Breast epithelium (tissue), 4 donors: ENCODE data around the gene PADI6. TPM values are rescaled to one million over a fixed set of nuclear protein-coding genes. Genes with fewer than 3 reads are reported as not detected.
"Not testable (repeated sequence)": the region's sequence is repeated elsewhere in the genome, so short reads cannot be mapped to it uniquely, and the experiment has no call there.

Experiments used
- DNase-seq, 2 donors: peaks; one replicate each; pipeline ENCODE4 v3.0.0-alpha.2; 2019; ENCODE audit warnings: low spot score in 2 of 2
- H3K27ac ChIP-seq, 2 donors: fragments of 200-600 bp; sonication (generic) in 1 of 2; one replicate each; pipeline ENCODE4 v1.5.1; 2016 to 2019; ENCODE audit warnings: mild to moderate bottlenecking in 1 of 2
- H3K27me3 ChIP-seq, 2 donors: fragments of 200-600 bp; sonication (generic) in 1 of 2; one replicate each; pipeline versions ENCODE4 v1.5.1 to v1.6.0; 2017 to 2019; ENCODE audit warnings: control low read depth in 1 of 2, mild to moderate bottlenecking in 1 of 2
- H3K36me3 ChIP-seq: fragments of 200-600 bp; one replicate; pipeline ENCODE4 v1.5.1; 2019
- H3K4me1 ChIP-seq, 2 donors: fragments of 200-600 bp; sonication (generic); one replicate each; pipeline ENCODE4 v1.5.1; 2016 to 2019; ENCODE audit warnings: control low read depth in 1 of 2
- H3K4me3 ChIP-seq, 3 donors: fragments of 200-600 bp; sonication (generic); 1 replicate in 2 of 3; 2 replicates in 1 of 3; pipeline ENCODE4 v1.5.1; 2016 to 2019; ENCODE audit warnings: mild to moderate bottlenecking in 3 of 3, moderate library complexity in 2 of 3
- H3K9me3 ChIP-seq, 2 donors: fragments of 200-600 bp; sonication (generic) in 1 of 2; one replicate each; pipeline ENCODE4 v1.5.1; 2016 to 2019; ENCODE audit warnings: control low read depth in 1 of 2
- CTCF ChIP-seq, 3 donors: fragments of 450-650 bp; IDR thresholded peaks; one replicate each; pipeline ENCODE4 v1.5.1; 2016 to 2017; ENCODE audit warnings: antibody characterized with exemption in 3 of 3, mild to moderate bottlenecking in 3 of 3, moderate library complexity in 3 of 3
- POLR2A ChIP-seq: fragments of 450-650 bp; IDR thresholded peaks from one replicate; pipeline ENCODE4 v1.6.1; 2016; ENCODE audit warnings: antibody characterized with exemption, mild to moderate bottlenecking, moderate library complexity
- POLR2AphosphoS5 ChIP-seq, 3 donors: sonication (generic); formaldehyde crosslinking; IDR thresholded peaks; one replicate each; pipeline ENCODE4 v1.6.1; 2017; ENCODE audit warnings: antibody characterized with exemption in 3 of 3
- intact Hi-C: fragments of 100-400 bp; cut with DNase I; formaldehyde crosslinking; loops from one replicate; pipeline ENCODE4 v1.15.1; 2023; ENCODE audit warnings: low total_unique reads
- total RNA-seq, 3 donors: library from RNA; depleted of rRNA; stranded (reverse); fragments of >200 nt; gene quantifications; one replicate each; pipeline ENCODE4 v1.1.0, GENCODE V29; 2016

The PADI6 gene
- total RNA-seq, 3 donors from 2014 or later: not detected

- H3K4me3 ChIP-seq: no peak overlapping the region
- no peak for TF ChIP-seq CTCF (IDR thresholded peaks at IDR 0.05)
- no peak for TF ChIP-seq POLR2AphosphoS5 (IDR thresholded peaks at IDR 0.05)
- TF ChIP-seq POLR2A: no peak
- peaks cover 0 to 6% of the 10 kb centered on the region in 2 donors for H3K4me1 ChIP-seq
- H3K9me3 ChIP-seq: no peaks in the 10 kb centered on the region
- DNase-seq: no peak
- H3K27me3 ChIP-seq: no peaks in the 10 kb centered on the region
- no peaks in the 10 kb centered on the region for H3K36me3 ChIP-seq
- H3K27ac ChIP-seq: no peak overlapping the region
- intact Hi-C loops: no loop called here
Observed at GRCh38 chr1:17404034-17404684, 32.2 kb downstream of the PADI6 start.

- TF ChIP-seq CTCF (IDR thresholded peaks at IDR 0.05) (no peak), POLR2AphosphoS5 (IDR thresholded peaks at IDR 0.05) (no peak), POLR2A (no peak)
- Histone ChIP-seq H3K4me3 (no peak overlapping the region), H3K4me1 (peaks cover 0 to 6% of the 10 kb centered on the region in 2 donors), H3K27me3 (no peaks in the 10 kb centered on the region), H3K9me3 (no peaks in the 10 kb centered on the region), H3K36me3 (no peaks in the 10 kb centered on the region), H3K27ac (no peak overlapping the region)
- intact Hi-C loops: no loop called here
- DNase-seq: no peak
Observed at GRCh38 chr1:17404820-17405219, 32.8 kb downstream of the PADI6 start.

- H3K4me1 ChIP-seq: peaks cover 0 to 6% of the 10 kb centered on the region in 2 donors
- no peaks in the 10 kb centered on the region for H3K27me3 ChIP-seq
- no peak overlapping the region for H3K27ac ChIP-seq
- intact Hi-C loops: no loop called here
- peak; percentile 35 to 76 (median 62) for TF ChIP-seq CTCF (IDR thresholded peaks at IDR 0.05)
- no peak for TF ChIP-seq POLR2A
- H3K9me3 ChIP-seq: no peaks in the 10 kb centered on the region
- DNase-seq: peak; percentile 43 to 78
- H3K36me3 ChIP-seq: no peaks in the 10 kb centered on the region
- H3K4me3 ChIP-seq: no peak overlapping the region
Observed at GRCh38 chr1:17405898-17406759, 34.1 kb downstream of the PADI6 start.

GRCh38 chr1:17406760-17407475 lies 34.9 kb downstream of the PADI6 start:
- intact Hi-C loops, H3K4me3 ChIP-seq, H3K9me3 ChIP-seq, H3K36me3 ChIP-seq, H3K4me1 ChIP-seq, H3K27me3 ChIP-seq: not testable (repeated sequence)
- H3K27ac ChIP-seq: peak overlapping the region in 1 of 2 donors; percentile 9
- peak; percentile 44 to 69 for DNase-seq

GRCh38 chr1:17407786-17408514 lies 36.0 kb downstream of the PADI6 start:
- intact Hi-C loops, H3K9me3 ChIP-seq, H3K4me3 ChIP-seq, H3K4me1 ChIP-seq, H3K36me3 ChIP-seq, H3K27me3 ChIP-seq, H3K27ac ChIP-seq, DNase-seq: not testable (repeated sequence)
